NCI-H345 (cell line): ENCODE results near the gene TM9SF4.
"Not testable (repeated sequence)": the region's sequence is repeated elsewhere in the genome, so short reads cannot be mapped to it uniquely, and the experiment has no call there.

Experiments
- DNase-seq: peaks from one replicate; lab custom pipeline; 2025; lab: John Stamatoyannopoulos, UW

Gene TM9SF4

GRCh38 chr20:32189691-32190615 is 80.4 kb downstream of the TM9SF4 start:
- peak; percentile 43 for DNase-seq

GRCh38 chr20:32190616-32191415 is 81.3 kb downstream of the TM9SF4 start:
- DNase-seq, result peak; percentile 19

- DNase-seq, result no peak
These were observed 81.9 kb downstream of the TM9SF4 start for GRCh38 chr20:32191422-32191821.

GRCh38 chr20:32191873-32192272 is 82.4 kb downstream of the TM9SF4 start:
- no peak for DNase-seq

- no peak for DNase-seq
These were observed 83.2 kb downstream of the TM9SF4 start for GRCh38 chr20:32192698-32193097.

- DNase-seq, result not testable (repeated sequence)
These were observed 83.8 kb downstream of the TM9SF4 start for GRCh38 chr20:32193336-32193735.

- DNase-seq, result no peak
These were observed 84.5 kb downstream of the TM9SF4 start for GRCh38 chr20:32193996-32194395.

GRCh38 chr20:32195581-32195980 is 86.1 kb downstream of the TM9SF4 start:
- no peak for DNase-seq

- not testable (repeated sequence) for DNase-seq
These were observed 87.1 kb downstream of the TM9SF4 start for GRCh38 chr20:32196613-32197012.

GRCh38 chr20:32197136-32197535 is 87.6 kb downstream of the TM9SF4 start:
- DNase-seq, result not testable (repeated sequence)

- no peak for DNase-seq
These were observed 89.5 kb downstream of the TM9SF4 start for GRCh38 chr20:32199006-32199405.

- no peak for DNase-seq
These were observed 91.9 kb downstream of the TM9SF4 start for GRCh38 chr20:32201296-32201976.

GRCh38 chr20:32201977-32202363 is 92.5 kb downstream of the TM9SF4 start:
- DNase-seq, result no peak

- DNase-seq, result no peak
These were observed 94.1 kb downstream of the TM9SF4 start for GRCh38 chr20:32203356-32204204.

GRCh38 chr20:32204205-32205109 is 94.9 kb downstream of the TM9SF4 start:
- DNase-seq, result no peak

- DNase-seq, result no peak
These were observed 95.8 kb downstream of the TM9SF4 start for GRCh38 chr20:32205110-32205842.

- DNase-seq, result no peak
These were observed 96.6 kb downstream of the TM9SF4 start for GRCh38 chr20:32205843-32206759.
